GM23338 (cell line): ENCODE results near the gene ZNF697. TPM values are rescaled to one million over a fixed set of nuclear protein-coding genes. Genes with fewer than 3 reads are reported as not detected.
A peak's percentile ranks its signal among the peaks of the same experiment; 100 is the strongest.

Experiments
- ATAC-seq: fragments of 200-7000 bp; cut with Tn5 transposase; 3 replicates; pipeline ENCODE4 v1.9.1; 2020
- DNase-seq: peaks from one replicate; pipeline ENCODE4 v3.0.0-alpha.2; 2015; ENCODE audit warnings: low spot score
- H2AFZ ChIP-seq: fragments of 200-600 bp; sonication (generic); 2 replicates; pipeline ENCODE4 v1.8.0; 2016; ENCODE audit warnings: antibody characterized with exemption, mild to moderate bottlenecking, moderate library complexity
- H3F3A ChIP-seq: fragments of 200-600 bp; sonication (generic); replicated peaks from 2 replicates; pipeline ENCODE4 v1.8.0; 2017; ENCODE audit warnings: antibody characterized with exemption, mixed run types, low read depth
- H3K27ac ChIP-seq: fragments of 200-600 bp; sonication (generic); 2 replicates; pipeline ENCODE4 v1.6.1; 2016; ENCODE audit warnings: low read depth
- H3K27me3 ChIP-seq: fragments of 200-600 bp; sonication (generic); 2 replicates; pipeline ENCODE4 v1.8.0; 2016; ENCODE audit warnings: mild to moderate bottlenecking, mixed run types, moderate library complexity; ENCODE audit not compliant: insufficient read depth
- H3K36me3 ChIP-seq: fragments of 200-600 bp; sonication (generic); 2 replicates; pipeline ENCODE4 v1.8.0; 2016; ENCODE audit warnings: mild to moderate bottlenecking; ENCODE audit not compliant: insufficient read depth
- H3K4me1 ChIP-seq: fragments of 200-600 bp; sonication (generic); 2 replicates; pipeline ENCODE4 v1.8.0; 2016; ENCODE audit warnings: mild to moderate bottlenecking, moderate library complexity; ENCODE audit not compliant: insufficient read depth
- H3K4me2 ChIP-seq: fragments of 200-600 bp; sonication (generic); 2 replicates; pipeline ENCODE4 v1.7.1; 2017; ENCODE audit warnings: mixed run types
- H3K4me3 ChIP-seq: fragments of 200-600 bp; sonication (generic); 2 replicates; pipeline ENCODE4 v1.6.1; 2016; ENCODE audit warnings: mixed run types
- H3K79me2 ChIP-seq: fragments of 200-600 bp; sonication (generic); replicated peaks from 2 replicates; pipeline ENCODE4 v1.8.0; 2017; ENCODE audit warnings: mild to moderate bottlenecking; ENCODE audit not compliant: insufficient read depth
- H3K9me2 ChIP-seq: fragments of 200-600 bp; sonication (generic); 2 replicates; pipeline ENCODE4 v1.8.0; 2017; ENCODE audit not compliant: insufficient read depth
- H4K20me1 ChIP-seq: fragments of 200-600 bp; sonication (generic); replicated peaks from 2 replicates; pipeline ENCODE4 v1.8.0; 2017; ENCODE audit warnings: mild to moderate bottlenecking; ENCODE audit not compliant: insufficient read depth
- H3K27ac Mint-ChIP-seq: 2 replicates; pipeline ENCODE4 v1.8.0; 2020; ENCODE audit warnings: inconsistent platforms, mild to moderate bottlenecking, moderate library complexity, mixed read lengths
- H3K27me3 Mint-ChIP-seq: 3 replicates; pipeline ENCODE4 v1.8.0; 2022; ENCODE audit warnings: low read depth, mild to moderate bottlenecking, moderate library complexity, mixed read lengths, inconsistent platforms; ENCODE audit not compliant: insufficient read depth, poor library complexity
- H3K36me3 Mint-ChIP-seq: 3 replicates; pipeline ENCODE4 v1.8.0; 2021; ENCODE audit warnings: low read depth, mild to moderate bottlenecking, inconsistent platforms, moderate library complexity, mixed read lengths
- H3K4me1 Mint-ChIP-seq: 3 replicates; pipeline ENCODE4 v1.8.0; 2020; ENCODE audit warnings: mild to moderate bottlenecking, inconsistent platforms, mixed read lengths
- H3K4me3 Mint-ChIP-seq: 3 replicates; pipeline ENCODE4 v1.8.0; 2021; ENCODE audit warnings: moderate library complexity, mild to moderate bottlenecking, inconsistent platforms, mixed read lengths
- H3K9me3 Mint-ChIP-seq: 3 replicates; pipeline ENCODE4 v1.8.0; 2020; ENCODE audit warnings: moderate library complexity, mild to moderate bottlenecking, inconsistent platforms, mixed read lengths
- CREB1 ChIP-seq: fragments of 250-450 bp; sonication (Bioruptor Pico); IDR thresholded peaks from 2 replicates; pipeline ENCODE4 v1.5.0; 2020; ENCODE audit warnings: low read depth, mild to moderate bottlenecking, moderate library complexity
- CTCF ChIP-seq, 2 experiments: fragments of 200-600 bp in 1 of 2; sonication (generic) in 1 of 2; conservative IDR thresholded peaks; 2 replicates each; pipeline versions ENCODE4 v1.5.1 to v1.6.1; 2016 to 2017; ENCODE audit warnings: antibody characterized with exemption in 2 of 2, low read depth in 2 of 2, mild to moderate bottlenecking in 2 of 2, moderate library complexity in 1 of 2
- EZH2 ChIP-seq: fragments of 200-600 bp; sonication (generic); IDR thresholded peaks from one replicate; pipeline ENCODE4 v1.8.0; 2017; ENCODE audit warnings: antibody characterized with exemption, mild to moderate bottlenecking, low read depth; ENCODE audit not compliant: unreplicated experiment
- POLR2AphosphoS5 ChIP-seq: IDR thresholded peaks from 2 replicates; pipeline ENCODE4 v1.6.1; 2016; ENCODE audit warnings: antibody characterized with exemption, low read depth
- REST ChIP-seq: IDR thresholded peaks from one replicate; pipeline ENCODE4 v1.6.1; 2018; ENCODE audit warnings: antibody characterized with exemption; ENCODE audit not compliant: unreplicated experiment
- ZNF114 ChIP-seq: fragments of 250-450 bp; sonication (Bioruptor Pico); IDR thresholded peaks from 2 replicates; pipeline ENCODE4 v1.5.0; 2020; ENCODE audit warnings: mild to moderate bottlenecking, moderate library complexity
- ZNF331 ChIP-seq: fragments of 250-450 bp; sonication (Bioruptor Pico); IDR thresholded peaks from 2 replicates; pipeline ENCODE4 v1.5.0; 2020; ENCODE audit warnings: low read depth, mild to moderate bottlenecking, moderate library complexity
- ZNF462 ChIP-seq: fragments of 250-450 bp; sonication (Bioruptor Pico); IDR thresholded peaks from 2 replicates; pipeline ENCODE4 v1.5.0; 2020; ENCODE audit warnings: mild to moderate bottlenecking, moderate library complexity
- polyA plus RNA-seq: library from polyadenylated mRNA; unstranded; fragments of >200 nt; fragmentation: Nextera tagmentation; extraction: Ambion mirVana; gene quantifications from 2 replicates; pipeline ENCODE4 v1.2.1, GENCODE V29; 2016
- total RNA-seq: library from RNA; depleted of rRNA; stranded (reverse); fragments of >200 nt; shearing (Covaris generic); gene quantifications from 2 replicates; pipeline ENCODE4 v1.2.3, GENCODE V29; 2014

ZNF697 gene
- total and polyA plus RNA-seq, 2 experiments from 2014 or later: 5.4 to 32.0 TPM

- Mint-ChIP-seq H3K27ac (no peak overlapping the region), H3K4me1 (peaks cover 41% of the 10 kb centered on the region), H3K9me3 (no peaks in the 10 kb centered on the region), H3K4me3 (no peak overlapping the region), H3K36me3 (peaks cover 34% of the 10 kb centered on the region), H3K27me3 (no peaks in the 10 kb centered on the region)
- peak overlapping the region; percentile 11; the same call in 1 of the 2 replicates for H3K4me2 ChIP-seq
- H3K4me3 ChIP-seq: no peak overlapping the region
- no peak overlapping the region for H3K27ac ChIP-seq
- no peak overlapping the region for H2AFZ ChIP-seq
- H3K79me2 ChIP-seq: peaks cover 4% of the 10 kb centered on the region
- no peaks in the 10 kb centered on the region for H3K9me2 ChIP-seq
- H4K20me1 ChIP-seq: 0 out of 2 replicates have a peak, but pooled peaks cover 8% of the 10 kb centered on the region
- no peaks in the 10 kb centered on the region for H3K27me3 ChIP-seq
- ATAC-seq (no peak; the same call in 2 of the 3 replicates), DNase-seq (no peak)
- H3K36me3 ChIP-seq: peaks cover 7% of the 10 kb centered on the region; the same call in 1 of the 2 replicates
- H3K4me1 ChIP-seq: peaks cover 17% of the 10 kb centered on the region
- TF ChIP-seq POLR2AphosphoS5: no peak
- TF ChIP-seq REST: no peak
- no peak for TF ChIP-seq EZH2
- H3F3A ChIP-seq: no peaks in the 10 kb centered on the region
These were observed 26.4 kb downstream of the ZNF697 start for GRCh38 chr1:119621705-119622104.

GRCh38 chr1:119617751-119618691 lies 30.0 kb downstream of the ZNF697 start:
- H3K27ac Mint-ChIP-seq: peak overlapping the region; percentile 53; the same call in 1 of the 2 replicates
- no peak for TF ChIP-seq ZNF462 (CRISPR knock-in tag)
- TF ChIP-seq CREB1 (CRISPR knock-in tag): no peak
- TF ChIP-seq ZNF331 (CRISPR knock-in tag): no peak
- no peak for TF ChIP-seq ZNF114
- TF ChIP-seq EZH2: no peak
- no peak for TF ChIP-seq CTCF (conservative IDR thresholded peaks at IDR 0.05; ENCODE audit: low read depth in 2 of 2)

More at GRCh38 chr1:119617751-119618691, 30.0 kb downstream of the ZNF697 start:
- no peak overlapping the region for H3K4me3 ChIP-seq
- no peak overlapping the region for H3K27ac ChIP-seq
- no peaks in the 10 kb centered on the region for H4K20me1 ChIP-seq
- no peak overlapping the region for H3K4me2 ChIP-seq
- H3K36me3 ChIP-seq: no peaks in the 10 kb centered on the region
- no peaks in the 10 kb centered on the region for H3K27me3 ChIP-seq
- 0 out of 2 replicates have a peak, but pooled peaks cover 3% of the 10 kb centered on the region for H3F3A ChIP-seq
- ATAC-seq (no peak), DNase-seq (no peak)
- no peaks in the 10 kb centered on the region; the same call in none of the 2 replicates for H3K79me2 ChIP-seq
- H3K27me3 Mint-ChIP-seq: no peaks in the 10 kb centered on the region
- no peak overlapping the region; the same call in 2 of the 3 replicates for H3K4me3 Mint-ChIP-seq
- H3K36me3 Mint-ChIP-seq: peaks cover 9% of the 10 kb centered on the region
- H3K9me3 Mint-ChIP-seq: no peaks in the 10 kb centered on the region
- peaks cover 22% of the 10 kb centered on the region for H3K4me1 ChIP-seq
- H2AFZ ChIP-seq: no peak overlapping the region
- H3K4me1 Mint-ChIP-seq: peaks cover 39% of the 10 kb centered on the region
- no peaks in the 10 kb centered on the region for H3K9me2 ChIP-seq
